Stomach (tissue), 19 donors: ENCODE measurements around the gene MEGF10. TPM values are rescaled to one million over a fixed set of nuclear protein-coding genes. Genes with fewer than 3 reads are reported as not detected.

Experiments used
- DNase-seq, 2 donors: peaks; one replicate each; pipeline versions ENCODE4 v3.0.0 to v3.0.0-alpha.2; 2013 to 2019
- H3K27ac ChIP-seq, 5 donors: fragments of 200-600 bp in 4 of 5; sonication (generic) in 4 of 5; one replicate each; pipeline ENCODE4 v1.5.1; 2013 to 2019; ENCODE audit warnings: mild to moderate bottlenecking in 1 of 5, moderate library complexity in 1 of 5
- H3K27me3 ChIP-seq, 3 donors: fragments of 200-600 bp; sonication (generic); one replicate each; pipeline ENCODE4 v1.5.1; 2017 to 2019; ENCODE audit warnings: mixed run types in 1 of 3
- H3K36me3 ChIP-seq, 4 donors: fragments of 200-600 bp; sonication (generic); 1 replicate in 3 of 4; 2 replicates in 1 of 4; pipeline ENCODE4 v1.5.1; 2016 to 2019
- H3K4me1 ChIP-seq, 4 donors: fragments of 200-600 bp; sonication (generic); one replicate each; pipeline ENCODE4 v1.5.1; 2016 to 2019
- H3K4me3 ChIP-seq, 4 donors: fragments of 200-600 bp; sonication (generic) in 3 of 4; one replicate each; pipeline ENCODE4 v1.5.1; 2016 to 2019; ENCODE audit warnings: mild to moderate bottlenecking in 1 of 4
- H3K9me3 ChIP-seq, 4 donors: fragments of 200-600 bp; sonication (generic); one replicate each; pipeline ENCODE4 v1.5.1; 2016 to 2019
- EP300 ChIP-seq: sonication (generic); formaldehyde crosslinking; IDR thresholded peaks from one replicate; pipeline ENCODE4 v1.6.1; 2017; ENCODE audit warnings: antibody characterized with exemption
- POLR2A ChIP-seq, 4 donors: fragments of 450-650 bp; IDR thresholded peaks; one replicate each; pipeline ENCODE4 v1.6.1; 2016; ENCODE audit warnings: antibody characterized with exemption in 4 of 4, control low read depth in 2 of 4, mild to moderate bottlenecking in 1 of 4, moderate library complexity in 1 of 4
- POLR2AphosphoS5 ChIP-seq, 3 donors: sonication (generic); formaldehyde crosslinking; IDR thresholded peaks; one replicate each; pipeline ENCODE4 v1.6.1; 2016; ENCODE audit warnings: antibody characterized with exemption in 3 of 3
- WGBS, 5 donors: extraction: QIAGEN DNeasy Blood & Tissue Kit in 3 of 5; methylation state at CpG; one replicate each; pipeline versions ENCODE4 v1.1.5 to v1.1.7; 2013 to 2018; 5-methylcytosine and 5-hydroxymethylcytosine counted together
- intact Hi-C: fragments of 100-400 bp; cut with DNase I; formaldehyde crosslinking; loops from one replicate; pipeline ENCODE4 v1.15.1; 2023; ENCODE audit warnings: low total_unique reads
- long read RNA-seq, 10 donors: transcript quantifications; one replicate each; lab custom pipeline, GENCODE V29; 2026
- polyA plus RNA-seq, 3 donors: library from polyadenylated mRNA; stranded (reverse); fragments of 200-250 nt; gene quantifications; one replicate each; pipeline ENCODE4 v1.2.3, GENCODE V29; 2013
- total RNA-seq, 5 donors: library from RNA; depleted of rRNA; stranded (reverse); fragments of >200 nt; gene quantifications; one replicate each; pipeline versions ENCODE4 v1.1.0 to v1.2.3, GENCODE V29; 2014 to 2016
- TF ChIP-seq, protein P1 (sequence below), 7 experiments: fragments of 450-650 bp in 4 of 7; fragments of 200-600 bp in 3 of 7; sonication (generic) in 3 of 7; IDR thresholded peaks; one replicate each; pipeline ENCODE4 v1.5.1; 2016 to 2019; ENCODE audit warnings: antibody characterized with exemption in 7 of 7, control low read depth in 2 of 7, mild to moderate bottlenecking in 1 of 7
- donor health status: healthy with polysubstance abuse.
- donor health status: Bipolar disorder and iron deficiency.
- donor health status: healthy.

Gene MEGF10
- 1 to 10 TPM in 1 of 5 donors, under 1 TPM in 1, not detected in 3; under 0.01 to 2.0 TPM for total RNA-seq
- under 1 TPM in 1 of 3 donors, not detected in 2; 0.05 TPM for polyA plus RNA-seq
- long read RNA-seq, donor 1 = 0 reads
- long read RNA-seq, donor 2, full-length matches to known transcripts = 1 of 1 reads
- long read RNA-seq, donor 2, partial matches to known transcripts = 0 of 1 reads
- long read RNA-seq, donor 2, other reads (novel, unspliced or antisense) = 0 of 1 reads
- long read RNA-seq, donor 3 = 0 reads
- long read RNA-seq, donor 4 = 0 reads
- long read RNA-seq, donor 5 = 0 reads
- long read RNA-seq, donor 6 = 0 reads
- long read RNA-seq, donor 7 = 0 reads
- long read RNA-seq, donor 8 = 0 reads
- long read RNA-seq, donor 9 = 0 reads
- long read RNA-seq, donor 10 = 0 reads

DNA sequence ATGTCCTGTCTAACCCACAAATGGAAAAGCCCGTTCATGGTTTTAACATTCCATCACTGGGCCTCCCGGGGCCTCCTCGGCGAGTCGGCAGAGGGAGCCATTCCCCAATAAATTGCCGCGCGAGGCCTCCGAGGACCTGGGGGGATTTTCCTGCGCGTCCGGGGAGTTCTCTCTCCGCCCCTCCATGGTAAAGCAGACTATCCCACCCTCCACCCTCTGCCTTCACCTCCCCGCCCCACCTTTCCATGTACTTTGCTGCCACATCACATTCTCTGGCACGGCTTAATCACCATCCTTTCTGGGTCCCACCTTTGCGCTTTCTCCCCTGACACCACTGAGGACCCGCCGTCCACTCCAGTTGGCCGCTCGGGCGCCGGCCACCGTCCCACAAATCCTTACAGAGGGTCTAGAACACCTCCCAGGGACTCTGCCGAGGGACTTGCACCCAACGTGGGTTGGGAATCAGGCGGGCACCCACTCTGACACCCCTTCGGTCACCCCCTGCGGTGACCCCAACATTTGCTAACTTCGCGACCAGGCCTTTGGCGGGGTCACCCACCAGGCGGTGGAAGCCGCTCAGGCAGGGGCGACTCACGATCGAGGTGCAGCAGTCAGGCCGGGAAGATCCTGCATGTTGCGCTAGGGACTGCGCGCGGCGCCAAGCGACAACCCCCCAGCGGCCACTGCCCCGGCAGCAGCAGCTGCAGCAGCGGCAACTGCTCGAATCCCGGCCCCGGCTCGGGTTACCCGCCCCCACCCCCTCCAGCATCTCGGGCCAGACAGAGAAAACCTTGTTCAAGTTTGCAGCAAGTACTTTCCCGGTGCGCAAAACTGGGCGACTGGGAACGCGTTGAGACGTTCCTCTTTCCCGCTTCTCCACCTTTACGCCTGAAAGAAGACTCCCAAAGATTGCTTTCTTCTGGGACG, at the start of gene MEGF10:
Gene MEGF10, plus strand, starts transcription at position 778 of the 927 bp plus-strand sequence. CDS start 40,513 bp downstream, outside the sequence.
- H3K4me3 ChIP-seq = peak within 1 kb of the TSS; percentile 21 to 34 (median 26)
- 1 to 8% (median 3%) methylated on average over 48 to 61 of the region's 61 CpGs for WGBS, 5 donors
- H3K27ac ChIP-seq = no peak within 1 kb of the TSS
- H3K4me1 ChIP-seq = peaks cover 4 to 14% (median 12%) of the 10 kb centered on the region in 4 donors
- intact Hi-C loops = no loop called here
- peak in 1 of 2 donors; percentile 81 for DNase-seq
- TF ChIP-seq, protein P1, sequence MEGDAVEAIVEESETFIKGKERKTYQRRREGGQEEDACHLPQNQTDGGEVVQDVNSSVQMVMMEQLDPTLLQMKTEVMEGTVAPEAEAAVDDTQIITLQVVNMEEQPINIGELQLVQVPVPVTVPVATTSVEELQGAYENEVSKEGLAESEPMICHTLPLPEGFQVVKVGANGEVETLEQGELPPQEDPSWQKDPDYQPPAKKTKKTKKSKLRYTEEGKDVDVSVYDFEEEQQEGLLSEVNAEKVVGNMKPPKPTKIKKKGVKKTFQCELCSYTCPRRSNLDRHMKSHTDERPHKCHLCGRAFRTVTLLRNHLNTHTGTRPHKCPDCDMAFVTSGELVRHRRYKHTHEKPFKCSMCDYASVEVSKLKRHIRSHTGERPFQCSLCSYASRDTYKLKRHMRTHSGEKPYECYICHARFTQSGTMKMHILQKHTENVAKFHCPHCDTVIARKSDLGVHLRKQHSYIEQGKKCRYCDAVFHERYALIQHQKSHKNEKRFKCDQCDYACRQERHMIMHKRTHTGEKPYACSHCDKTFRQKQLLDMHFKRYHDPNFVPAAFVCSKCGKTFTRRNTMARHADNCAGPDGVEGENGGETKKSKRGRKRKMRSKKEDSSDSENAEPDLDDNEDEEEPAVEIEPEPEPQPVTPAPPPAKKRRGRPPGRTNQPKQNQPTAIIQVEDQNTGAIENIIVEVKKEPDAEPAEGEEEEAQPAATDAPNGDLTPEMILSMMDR (IDR thresholded peaks at IDR 0.05) = peak in 5 of 7 experiments; percentile 23 to 48 (median 27)
- TF ChIP-seq POLR2AphosphoS5 (IDR thresholded peaks at IDR 0.05) = no peak
- no peaks in the 10 kb centered on the region for H3K36me3 ChIP-seq
- peaks cover 0 to 8% (median 3%) of the 10 kb centered on the region in 4 donors for H3K9me3 ChIP-seq
- peaks cover 0 to 53% (median 16%) of the 10 kb centered on the region in 3 donors for H3K27me3 ChIP-seq

DNA sequence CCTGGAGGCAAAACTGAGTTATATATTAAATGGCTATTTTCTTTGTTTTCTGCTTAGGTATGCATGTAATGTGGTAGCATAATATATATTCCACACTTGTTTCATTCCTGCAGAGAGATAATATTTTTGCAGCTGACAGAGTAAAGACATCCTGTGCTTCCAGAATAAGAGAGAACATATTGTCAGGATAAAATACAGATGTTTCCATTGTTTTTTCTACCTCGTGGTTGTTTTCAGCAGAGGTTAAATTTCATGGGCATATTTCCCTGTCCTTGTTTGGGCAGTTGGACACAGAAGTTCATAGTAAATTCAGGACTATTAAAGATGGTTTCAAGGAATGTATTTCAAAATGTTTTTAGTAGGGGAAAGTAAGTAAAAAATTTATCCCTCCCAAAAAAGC, 47.6 kb upstream of the MEGF10 start:
- TF ChIP-seq, protein P1 (IDR thresholded peaks at IDR 0.05) = no peak
- TF ChIP-seq POLR2AphosphoS5 (IDR thresholded peaks at IDR 0.05) = no peak
- no peak for TF ChIP-seq POLR2A (IDR thresholded peaks at IDR 0.05)
- no peak for TF ChIP-seq EP300
- 12 to 55% (median 46%) methylated on average over 1 of the region's 1 CpG for WGBS, 5 donors
- DNase-seq = no peak
- no peak overlapping the region for H3K27ac ChIP-seq
- H3K4me1 ChIP-seq = no peaks in the 10 kb centered on the region
- H3K4me3 ChIP-seq = no peak overlapping the region
- intact Hi-C loops = no loop called here
- H3K36me3 ChIP-seq = no peaks in the 10 kb centered on the region
- H3K27me3 ChIP-seq = no peaks in the 10 kb centered on the region
- H3K9me3 ChIP-seq = peaks cover 0 to 9% (median 5%) of the 10 kb centered on the region in 4 donors

DNA sequence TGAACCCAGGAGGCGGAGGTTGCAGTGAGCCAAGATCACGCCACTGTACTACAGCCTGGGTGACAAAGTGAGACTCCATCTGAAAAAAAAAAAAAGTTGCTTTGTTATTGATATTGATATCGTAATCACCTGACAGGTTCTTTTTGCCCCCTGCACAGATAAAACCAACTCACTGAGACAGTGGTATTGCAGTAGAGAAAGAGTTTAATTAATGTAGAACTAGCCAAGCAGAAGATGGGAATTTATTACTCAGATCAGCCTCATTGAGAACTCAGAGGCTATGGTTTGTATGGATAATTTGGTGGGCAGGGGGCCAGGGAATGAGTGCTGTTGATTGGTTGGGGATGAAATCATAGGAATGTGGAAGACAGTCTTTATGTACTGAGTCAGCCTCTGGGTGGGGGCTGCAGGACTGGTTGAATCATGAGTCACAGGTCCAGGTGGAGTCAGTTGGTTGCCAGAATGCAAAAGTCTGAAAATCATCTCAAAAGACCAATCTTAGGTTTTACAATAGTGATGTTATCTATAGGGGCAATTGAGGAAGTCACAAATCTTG, 35.8 kb upstream of the MEGF10 start:
- Histone ChIP-seq H3K9me3 (peaks cover 0 to 22% (median 18%) of the 10 kb centered on the region in 4 donors), H3K27me3 (no peaks in the 10 kb centered on the region), H3K4me3 (no peak overlapping the region), H3K4me1 (no peaks in the 10 kb centered on the region), H3K36me3 (no peaks in the 10 kb centered on the region), H3K27ac (no peak overlapping the region)
- 87 to 97% (median 95%) methylated on average over 3 of the region's 3 CpGs for WGBS, 5 donors
- DNase-seq = no peak
- intact Hi-C loops = no loop called here
- no peak for TF ChIP-seq POLR2A (IDR thresholded peaks at IDR 0.05)
- TF ChIP-seq POLR2AphosphoS5 (IDR thresholded peaks at IDR 0.05) = no peak
- TF ChIP-seq, protein P1 (IDR thresholded peaks at IDR 0.05) = no peak
- TF ChIP-seq EP300 = no peak
